GM12872 (cell line): Measurements from ENCODE around the gene GPC4.

Source experiments
- CTCF ChIP-seq: IDR thresholded peaks from 3 replicates; pipeline ENCODE4 v1.5.1; 2011; ENCODE audit warnings: low read depth, mild to moderate bottlenecking, low read length, moderate library complexity; ENCODE audit not compliant: insufficient read depth

Gene GPC4

DNA sequence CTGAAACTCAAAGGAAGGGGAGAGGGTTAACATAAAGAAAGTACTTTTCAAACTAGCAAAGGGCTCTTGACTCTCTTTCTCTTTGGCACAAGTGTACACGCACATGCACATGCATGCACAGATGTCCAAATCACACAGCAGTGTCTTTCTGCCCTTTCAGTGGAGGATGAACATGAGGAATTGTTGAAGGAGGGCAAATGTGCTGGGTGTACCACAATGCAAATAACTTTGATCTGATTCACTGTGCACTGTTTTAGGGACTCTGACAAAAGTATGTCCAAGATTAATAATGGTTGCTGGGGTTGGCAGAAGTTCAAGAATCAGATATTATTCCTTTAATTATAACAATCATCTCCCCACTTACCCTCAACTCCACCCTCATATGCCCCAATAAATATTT, 93.8 kb downstream of the GPC4 start:
- TF ChIP-seq CTCF = no peak

DNA sequence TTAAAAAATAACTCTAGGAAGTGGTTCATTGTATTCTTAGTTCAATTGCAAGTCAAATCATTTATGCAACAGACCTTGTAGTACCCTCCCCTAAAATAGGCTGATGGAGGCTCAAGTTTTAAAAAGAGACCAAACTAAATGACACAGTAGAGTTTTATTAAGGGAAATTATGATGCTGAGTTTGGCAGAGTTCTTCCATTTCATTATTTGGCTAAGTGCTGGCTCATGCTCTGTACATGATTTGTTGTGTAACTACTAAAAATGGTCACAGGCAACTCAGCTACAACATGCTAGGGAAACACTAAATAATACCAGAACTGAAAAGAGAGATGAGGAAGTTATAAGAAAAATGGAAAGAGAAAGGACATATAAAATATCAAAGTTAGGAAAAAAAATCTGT, 101.0 kb downstream of the GPC4 start:
- TF ChIP-seq CTCF = no peak

DNA sequence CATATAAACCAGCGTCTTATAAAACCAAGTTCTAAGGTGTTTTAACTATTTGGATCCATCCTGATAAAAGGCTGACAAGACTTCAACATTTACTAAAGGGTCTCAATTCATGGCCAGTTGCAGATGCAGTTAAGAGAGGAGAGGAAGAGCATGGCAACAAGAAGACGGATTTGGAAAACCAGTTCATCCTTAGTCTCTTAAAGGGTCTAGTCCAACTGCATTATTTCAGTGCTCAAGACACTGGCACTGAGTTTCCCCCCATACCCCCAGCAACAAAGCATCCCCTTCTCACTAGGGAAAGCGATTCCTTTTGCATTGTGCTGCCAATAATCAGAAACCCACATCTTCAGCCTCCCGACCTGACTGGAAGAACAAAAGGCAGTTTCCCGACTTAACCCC, 106.8 kb downstream of the GPC4 start:
- no peak for TF ChIP-seq CTCF

DNA sequence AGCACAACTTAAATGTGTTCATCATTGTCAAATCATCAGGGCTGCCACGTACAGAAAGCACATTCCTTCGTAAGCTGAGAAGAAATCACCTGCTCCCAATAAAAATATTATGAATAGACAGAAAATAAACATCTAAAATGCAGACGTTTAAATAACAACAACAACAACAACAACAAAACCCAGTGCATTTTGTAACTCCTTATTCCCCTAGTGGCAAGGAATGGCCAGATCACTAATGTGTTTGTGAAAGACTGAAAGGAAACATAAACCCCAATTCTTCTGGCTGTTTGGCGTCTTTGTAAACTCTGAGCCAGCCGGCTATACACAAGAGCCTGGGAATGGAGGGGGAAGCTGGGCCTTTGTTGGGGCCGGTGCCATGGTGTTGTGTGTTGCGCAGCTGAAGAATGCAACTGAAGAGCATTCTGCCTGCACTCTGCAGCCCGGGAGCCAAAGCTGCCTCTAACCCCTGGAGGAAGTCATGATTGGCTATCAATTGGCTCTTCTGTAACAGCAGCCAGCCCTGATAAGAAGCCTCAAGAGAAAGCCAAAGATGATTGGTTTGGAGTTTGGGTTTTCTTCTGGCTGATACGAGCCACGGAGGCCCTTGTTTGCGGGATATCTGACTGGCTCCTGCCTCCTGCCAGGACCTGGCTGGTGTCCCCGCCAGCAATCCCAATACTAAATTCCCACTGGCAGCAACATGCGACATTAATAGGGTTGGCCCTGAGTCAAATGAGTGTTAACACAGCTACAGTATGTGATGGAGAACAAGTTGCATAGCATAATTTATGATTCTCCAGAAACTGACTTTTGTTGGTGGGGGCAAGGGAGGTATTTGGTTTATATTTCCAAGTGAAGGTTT, 107.4 kb downstream of the GPC4 start:
- TF ChIP-seq CTCF = no peak

DNA sequence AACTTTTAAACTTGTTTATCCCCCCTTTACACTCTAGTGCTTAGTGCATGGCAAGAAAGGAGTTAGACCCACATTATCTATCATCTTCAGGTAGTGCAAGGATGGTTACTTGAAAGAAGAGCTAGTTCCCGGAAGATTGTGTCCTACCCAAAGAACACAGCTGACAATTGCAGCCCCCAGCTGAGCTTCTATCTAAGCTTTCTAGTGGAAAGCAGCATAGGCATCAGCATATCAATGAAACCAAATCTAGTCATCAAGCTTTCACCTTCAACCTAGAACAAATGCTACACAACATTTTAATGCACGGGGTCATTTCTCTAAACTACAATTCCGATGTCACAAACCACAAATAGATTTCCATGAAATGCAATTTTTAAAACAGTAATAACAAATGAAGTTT, 108.2 kb downstream of the GPC4 start:
- no peak for TF ChIP-seq CTCF

DNA sequence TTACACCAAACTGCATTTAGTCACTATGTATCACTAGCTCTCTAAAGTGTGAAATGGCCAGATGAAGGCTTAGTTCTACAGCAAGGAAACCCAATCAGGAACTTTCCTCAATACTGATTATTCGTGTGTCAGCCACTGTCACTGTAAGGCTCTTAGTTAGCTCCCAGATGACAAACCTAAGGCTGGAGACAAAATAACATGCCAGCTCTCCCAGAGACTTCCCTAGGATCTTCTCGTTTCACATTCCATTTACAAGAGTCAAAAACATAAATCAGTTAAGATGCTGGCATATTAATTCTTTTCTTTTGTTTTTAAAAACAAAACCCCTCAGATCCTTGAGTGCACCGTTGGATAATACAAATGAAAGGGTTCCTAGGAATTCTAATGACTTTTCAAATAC, 109.0 kb downstream of the GPC4 start:
- no peak for TF ChIP-seq CTCF

GRCh38 chrX:133305348-133305747, 109.9 kb downstream of the GPC4 start:
- TF ChIP-seq CTCF = no peak
